ENCODE results near the gene CLIP3. TPM values are rescaled to one million over a fixed set of nuclear protein-coding genes. Genes with fewer than 3 reads are reported as not detected.

CLIP3 gene
- polyA plus RNA-seq, 3 donors = 51.9 to 54.0 (median 53.7) TPM

DNA sequence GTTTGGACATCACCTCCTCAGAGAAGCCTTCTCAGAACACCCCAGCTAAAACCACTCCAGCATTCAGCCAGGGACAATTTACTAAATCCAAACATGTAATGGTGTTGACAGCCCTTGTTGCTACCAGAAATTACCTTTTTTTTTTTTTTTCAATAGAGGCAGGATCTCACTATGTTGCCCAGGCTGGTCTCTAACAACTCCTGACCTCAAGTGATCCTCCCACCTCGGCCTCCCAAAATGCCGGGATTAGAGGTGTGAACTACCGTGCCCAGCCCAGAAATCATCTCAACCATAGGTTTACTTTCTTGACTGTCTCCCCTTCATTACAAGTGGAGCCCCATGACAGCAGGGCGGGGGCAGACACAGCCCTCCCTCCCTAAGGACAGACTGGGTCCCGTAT, 9.2 kb downstream of the CLIP3 start:
- no peak for DNase-seq (ENCODE audit: extremely low read depth in 1 of 11, low read depth in 9 of 11, low spot score in 4 of 11)

DNA sequence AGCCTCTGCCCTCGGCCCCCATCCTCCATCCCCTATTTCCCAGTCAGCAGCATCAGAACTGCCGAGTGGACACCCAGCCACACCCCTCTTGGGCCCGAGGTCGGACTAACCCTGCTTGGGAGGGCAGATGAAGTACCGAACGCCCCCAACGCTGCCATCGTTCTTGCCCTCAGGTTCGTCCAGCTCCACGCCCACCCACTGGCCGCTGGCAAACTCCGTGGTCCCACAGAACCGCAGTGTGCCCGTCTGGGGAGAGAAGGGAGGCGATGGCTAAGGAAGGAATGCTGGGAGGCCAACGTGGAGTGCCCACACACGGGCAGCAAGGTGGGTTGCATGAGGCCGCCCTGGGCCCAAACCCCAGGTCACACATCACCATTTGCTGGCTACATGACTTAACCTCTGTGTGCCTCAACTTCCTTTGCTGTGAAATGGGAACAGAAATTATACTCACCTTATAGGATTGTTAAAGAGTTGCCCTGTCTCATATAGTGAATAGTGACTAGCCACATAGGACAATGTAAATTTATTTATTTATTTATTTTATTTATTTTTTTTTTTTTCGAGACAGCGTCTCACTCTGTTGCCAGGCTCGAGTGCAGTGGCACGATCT, 13.5 kb downstream of the CLIP3 start:
- DNase-seq (ENCODE audit: extremely low read depth in 1 of 11, low read depth in 9 of 11, low spot score in 4 of 11) = no peak

DNA sequence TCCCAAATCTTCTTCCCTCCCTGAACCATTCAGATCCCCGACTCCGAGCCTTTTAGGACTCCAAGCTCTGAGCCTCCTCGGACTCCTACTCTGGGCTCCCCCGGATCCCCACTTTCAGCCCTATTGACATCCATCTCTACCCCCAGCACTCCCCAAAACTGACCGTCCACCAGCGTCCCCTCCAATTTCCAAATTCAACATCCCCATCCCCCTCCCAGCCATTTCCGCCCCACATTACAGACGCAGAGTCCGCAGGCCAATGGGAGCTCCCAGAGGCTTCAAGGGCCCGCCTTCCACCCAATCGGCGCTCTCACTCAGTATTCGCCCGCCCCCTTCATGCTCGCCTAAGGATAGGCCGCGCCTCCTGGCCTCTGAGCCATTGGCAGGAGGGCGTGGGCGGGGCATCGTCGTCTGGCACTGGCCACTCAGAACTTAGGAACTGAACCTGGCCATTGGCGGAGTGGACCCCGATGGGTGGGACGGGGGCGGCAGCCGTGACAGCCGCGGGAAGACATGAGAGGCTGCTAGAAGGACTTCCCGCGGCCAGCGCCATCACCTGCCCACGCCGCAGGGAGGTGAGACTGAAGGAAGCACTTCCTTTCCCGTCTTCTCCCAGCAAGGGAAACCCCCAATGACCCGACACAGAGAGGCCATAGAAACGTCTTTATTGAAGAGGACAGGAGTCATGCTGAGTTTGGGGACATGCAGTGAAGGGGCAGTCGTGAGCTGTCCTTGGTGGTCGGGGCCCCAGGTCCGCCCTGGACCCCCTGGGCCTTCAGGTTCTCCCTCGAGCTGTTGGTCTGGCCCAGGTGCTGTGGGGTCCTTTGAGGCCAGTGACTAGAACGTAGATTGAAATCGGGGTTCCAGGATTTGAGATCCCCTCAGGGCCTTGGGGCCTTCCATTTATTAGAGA, 18.4 kb downstream of the CLIP3 start, which contains the start of gene ALKBH6:
TSS of gene ALKBH6 (minus strand) at position 202 of the 913 bp plus-strand sequence. CDS start 816 bp downstream, outside the sequence.
- DNase-seq (ENCODE audit: extremely low read depth in 1 of 11, low read depth in 9 of 11, low spot score in 4 of 11) = peak; percentile 92 to 99 (median 98)

DNA sequence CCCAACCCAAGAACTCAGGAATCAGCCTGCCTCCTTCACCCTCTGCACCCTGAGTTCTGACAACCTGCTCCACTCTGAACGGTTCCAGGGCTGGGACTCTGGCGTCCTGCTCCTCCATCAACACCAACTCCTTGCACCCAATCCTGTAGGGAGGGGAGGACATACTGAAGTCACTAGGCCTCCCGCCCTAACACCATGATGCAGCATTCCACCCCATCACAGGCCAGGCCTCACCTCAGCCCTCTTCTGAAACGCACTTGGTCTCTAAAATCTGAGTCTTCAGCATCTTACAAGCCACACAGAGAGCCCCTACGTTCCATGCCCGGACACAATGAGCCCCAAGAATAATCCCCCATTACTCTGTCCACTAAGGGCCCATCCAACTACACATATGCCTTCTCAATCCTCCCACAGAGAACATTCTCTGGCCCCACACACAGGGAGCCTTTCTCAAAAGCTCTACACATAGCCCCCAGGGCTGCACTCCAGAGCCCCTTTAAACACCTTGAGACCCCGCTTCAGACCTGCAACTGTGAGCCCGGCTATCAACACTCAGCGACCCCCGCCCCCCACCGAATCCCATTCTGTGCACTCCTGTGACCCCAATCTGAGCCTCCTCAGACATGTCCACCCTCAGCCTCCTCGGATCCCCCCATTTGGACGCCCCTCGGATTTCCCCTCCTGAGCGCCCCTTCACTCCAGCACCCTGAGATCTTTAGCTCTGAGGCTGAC, 19.2 kb downstream of the CLIP3 start:
- no peak for DNase-seq (ENCODE audit: extremely low read depth in 1 of 11, low read depth in 9 of 11, low spot score in 4 of 11)

DNA sequence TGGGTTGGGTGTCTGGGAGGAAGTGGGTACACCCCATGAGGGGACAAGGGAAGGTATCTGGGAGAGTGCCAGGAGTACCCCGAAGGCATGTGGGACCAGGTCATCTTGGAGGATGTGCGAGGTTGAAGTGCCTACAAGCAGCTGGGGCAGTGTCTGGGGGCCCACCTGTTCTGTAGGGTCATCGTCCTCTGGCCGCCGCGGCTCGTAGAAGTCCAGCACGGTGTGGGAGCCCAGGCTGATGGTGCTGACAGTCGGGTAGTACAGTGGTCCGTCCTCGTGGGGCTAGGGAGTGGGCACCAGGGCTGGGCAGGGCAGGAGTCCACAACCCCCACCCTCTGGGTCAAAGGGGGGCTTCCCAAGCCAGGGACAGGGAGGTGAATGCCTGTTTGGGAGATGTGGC, 22.3 kb downstream of the CLIP3 start:
- DNase-seq (ENCODE audit: extremely low read depth in 1 of 11, low read depth in 9 of 11, low spot score in 4 of 11) = no peak

DNA sequence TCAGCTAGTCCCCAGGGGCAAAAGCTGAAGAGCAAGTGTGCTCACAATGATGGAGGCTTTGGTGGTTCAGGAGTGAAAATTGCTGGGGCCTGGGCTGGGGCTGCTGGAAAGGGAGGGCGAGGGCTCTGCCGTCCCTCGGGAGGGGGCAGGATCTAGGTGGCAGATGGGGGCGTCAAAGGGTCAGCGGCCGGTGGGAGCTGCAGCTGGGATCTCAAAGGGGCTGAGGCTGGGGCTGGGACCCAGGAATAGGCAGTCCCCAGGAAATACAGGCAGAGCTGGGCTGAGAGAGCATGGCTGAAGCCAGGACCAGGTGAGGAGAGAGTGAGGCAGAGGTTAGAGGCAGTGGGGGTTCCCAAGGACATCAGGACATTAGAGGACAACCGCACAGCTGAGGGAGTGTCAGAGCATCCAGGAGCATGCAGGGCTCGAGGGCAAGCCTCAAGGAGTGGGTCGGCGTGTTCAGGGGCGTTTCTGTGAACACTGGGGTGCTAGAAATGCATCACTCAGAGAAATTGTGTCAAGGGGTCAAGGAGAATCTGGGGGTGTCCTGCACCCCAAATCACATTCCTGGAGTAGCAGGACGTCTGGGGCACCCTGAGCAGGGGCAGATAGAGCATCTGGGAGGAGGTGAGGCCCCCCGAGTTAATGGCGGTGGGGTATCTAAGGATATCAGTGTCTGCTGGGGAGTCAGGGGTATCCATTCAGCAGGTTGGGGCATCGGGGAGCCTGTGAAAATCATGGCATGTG, 22.9 kb downstream of the CLIP3 start:
- no peak for DNase-seq (ENCODE audit: extremely low read depth in 1 of 11, low read depth in 9 of 11, low spot score in 4 of 11)

DNA sequence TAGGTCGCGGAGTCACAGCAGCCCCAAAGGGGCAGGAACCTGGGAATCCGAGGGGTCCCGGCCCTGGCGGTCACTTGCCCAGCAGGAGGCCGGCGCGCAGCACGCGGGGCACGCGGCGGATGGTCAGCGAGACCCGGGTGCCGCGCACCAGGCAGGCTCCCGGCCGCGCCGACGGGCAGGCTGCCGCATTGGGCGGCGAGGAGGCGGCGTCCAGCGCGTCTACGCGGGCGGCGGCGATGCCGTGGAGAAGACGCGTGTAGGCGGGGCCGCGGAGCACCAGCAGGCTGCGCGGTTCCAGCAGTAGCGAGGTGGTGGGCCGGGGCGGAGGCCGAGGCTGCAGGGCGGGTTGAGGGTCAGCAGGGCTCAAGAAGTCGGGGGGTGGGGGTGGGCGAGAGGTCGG, 23.5 kb downstream of the CLIP3 start:
- peak in 1 of 11 donors; percentile 24 for DNase-seq (ENCODE audit: extremely low read depth in 1 of 11, low read depth in 9 of 11, low spot score in 4 of 11)

DNA sequence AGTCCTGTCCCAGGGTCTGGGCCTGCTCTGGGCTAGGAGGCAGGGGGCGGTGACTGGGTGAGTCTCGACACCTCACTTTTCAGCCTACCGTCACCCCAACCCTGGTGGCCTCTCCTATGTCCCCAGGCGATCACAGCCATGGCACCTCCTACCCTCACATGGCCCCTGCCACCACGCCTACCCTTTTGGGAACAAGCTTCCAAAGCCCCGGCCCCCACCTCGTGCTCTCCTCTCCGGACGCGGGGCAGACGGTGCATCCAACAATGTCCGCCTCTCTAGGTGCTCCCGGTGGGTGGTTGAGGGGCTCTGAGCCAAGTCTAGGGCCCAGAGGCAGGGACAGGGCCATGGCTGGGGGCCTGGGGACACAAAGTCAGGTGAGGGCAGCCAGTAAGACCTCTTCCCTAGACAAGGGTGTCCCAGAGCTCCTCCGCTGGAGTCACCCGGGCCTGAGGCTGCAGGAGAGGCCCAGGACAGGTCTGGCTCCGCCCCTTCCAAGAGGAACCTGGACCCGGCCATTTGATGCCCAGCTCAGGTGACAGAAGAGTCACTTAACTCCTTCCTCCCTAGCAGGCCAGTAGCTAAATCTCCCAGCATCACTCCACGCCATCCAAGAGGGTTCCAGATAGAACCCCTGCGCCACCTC, 24.2 kb downstream of the CLIP3 start, which contains the start of gene SYNE4:
TSS of gene SYNE4 (minus strand) at position 478 of the 643 bp plus-strand sequence. CDS start at position 346, 132 bp downstream.
- peak in 3 of 11 donors; percentile 56 to 67 (median 58) for DNase-seq (ENCODE audit: extremely low read depth in 1 of 11, low read depth in 9 of 11, low spot score in 4 of 11)

DNA sequence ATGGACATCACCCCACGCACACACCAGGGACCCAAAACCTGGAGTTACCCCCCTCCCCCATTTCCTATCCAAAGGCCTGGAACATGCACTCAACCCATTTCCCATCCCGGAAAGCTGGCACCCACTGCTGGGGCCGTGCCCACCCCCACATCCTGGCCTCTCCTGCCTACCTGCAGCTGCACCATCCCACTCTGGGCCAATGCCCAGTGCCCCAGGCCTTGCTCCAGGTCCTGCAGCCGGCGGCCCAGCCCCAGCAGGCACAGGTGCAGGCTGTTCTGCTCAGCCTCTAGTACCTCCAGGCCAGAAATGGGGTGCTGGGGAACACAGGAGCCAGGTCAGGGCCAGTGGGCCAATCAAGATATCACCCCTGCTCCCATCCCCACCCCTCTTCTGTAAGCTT, 25.7 kb downstream of the CLIP3 start:
- no peak for DNase-seq (ENCODE audit: extremely low read depth in 1 of 11, low read depth in 9 of 11, low spot score in 4 of 11)

DNA sequence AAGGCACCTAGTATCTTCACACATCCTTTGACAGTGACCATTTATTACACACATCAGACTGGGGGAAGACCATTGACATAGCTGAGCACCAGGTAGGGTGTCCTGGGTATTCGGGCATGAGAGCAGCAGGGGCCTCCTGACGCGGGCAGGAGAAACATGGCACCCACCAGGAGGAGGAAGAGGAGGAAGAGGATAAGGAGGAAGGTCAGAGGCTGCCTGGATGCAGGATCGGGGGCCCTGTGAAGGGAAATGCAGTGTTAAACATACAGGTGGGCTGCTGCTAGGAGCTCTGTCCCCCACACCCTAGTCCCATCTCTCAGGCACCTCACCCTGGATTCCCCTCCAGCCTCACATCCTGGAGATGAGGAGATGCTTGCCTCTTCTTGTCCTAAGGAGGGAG, 29.4 kb downstream of the CLIP3 start:
- DNase-seq (ENCODE audit: extremely low read depth in 1 of 11, low read depth in 9 of 11, low spot score in 4 of 11) = no peak

DNA sequence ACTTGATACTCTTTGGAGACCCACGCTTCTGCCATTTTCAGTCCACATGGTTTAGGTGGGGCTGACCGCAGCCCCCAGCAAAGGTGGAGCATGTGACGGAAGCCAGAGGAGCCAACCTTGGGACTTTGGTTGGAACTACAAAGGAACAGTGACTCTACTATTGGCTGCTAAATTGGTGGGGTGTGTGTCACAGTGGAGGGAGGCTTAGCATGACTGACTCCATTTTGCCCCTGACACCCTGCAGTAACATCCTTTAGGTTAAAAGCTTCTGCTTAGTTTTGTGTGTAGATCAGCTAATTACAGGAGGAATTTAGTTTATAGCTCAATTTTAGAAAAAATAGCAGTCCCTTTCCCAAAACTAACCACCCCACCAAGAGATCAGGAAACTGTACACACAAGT, 31.1 kb downstream of the CLIP3 start:
- no peak for DNase-seq (ENCODE audit: extremely low read depth in 1 of 11, low read depth in 9 of 11, low spot score in 4 of 11)

DNA sequence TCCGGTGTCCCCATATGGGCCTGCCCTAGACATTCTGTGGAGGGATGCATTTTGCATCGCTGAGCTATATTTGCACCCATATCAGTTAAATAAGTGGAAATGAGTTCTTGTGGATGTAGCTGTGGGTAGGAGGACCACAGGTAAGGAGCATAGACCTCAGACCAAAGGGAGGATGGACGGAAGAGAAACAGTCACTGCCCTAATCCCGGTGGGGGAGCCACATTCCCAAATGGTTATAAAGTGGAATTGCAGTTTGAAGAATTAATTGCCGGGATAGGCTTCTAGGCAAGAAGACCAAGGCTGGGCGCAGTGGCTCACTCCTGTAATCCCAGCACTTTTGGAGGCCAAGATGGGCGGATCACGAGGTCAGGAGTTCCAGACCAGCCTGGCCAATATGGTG, 35.9 kb downstream of the CLIP3 start:
- no peak for DNase-seq (ENCODE audit: extremely low read depth in 1 of 11, low read depth in 9 of 11, low spot score in 4 of 11)

DNA sequence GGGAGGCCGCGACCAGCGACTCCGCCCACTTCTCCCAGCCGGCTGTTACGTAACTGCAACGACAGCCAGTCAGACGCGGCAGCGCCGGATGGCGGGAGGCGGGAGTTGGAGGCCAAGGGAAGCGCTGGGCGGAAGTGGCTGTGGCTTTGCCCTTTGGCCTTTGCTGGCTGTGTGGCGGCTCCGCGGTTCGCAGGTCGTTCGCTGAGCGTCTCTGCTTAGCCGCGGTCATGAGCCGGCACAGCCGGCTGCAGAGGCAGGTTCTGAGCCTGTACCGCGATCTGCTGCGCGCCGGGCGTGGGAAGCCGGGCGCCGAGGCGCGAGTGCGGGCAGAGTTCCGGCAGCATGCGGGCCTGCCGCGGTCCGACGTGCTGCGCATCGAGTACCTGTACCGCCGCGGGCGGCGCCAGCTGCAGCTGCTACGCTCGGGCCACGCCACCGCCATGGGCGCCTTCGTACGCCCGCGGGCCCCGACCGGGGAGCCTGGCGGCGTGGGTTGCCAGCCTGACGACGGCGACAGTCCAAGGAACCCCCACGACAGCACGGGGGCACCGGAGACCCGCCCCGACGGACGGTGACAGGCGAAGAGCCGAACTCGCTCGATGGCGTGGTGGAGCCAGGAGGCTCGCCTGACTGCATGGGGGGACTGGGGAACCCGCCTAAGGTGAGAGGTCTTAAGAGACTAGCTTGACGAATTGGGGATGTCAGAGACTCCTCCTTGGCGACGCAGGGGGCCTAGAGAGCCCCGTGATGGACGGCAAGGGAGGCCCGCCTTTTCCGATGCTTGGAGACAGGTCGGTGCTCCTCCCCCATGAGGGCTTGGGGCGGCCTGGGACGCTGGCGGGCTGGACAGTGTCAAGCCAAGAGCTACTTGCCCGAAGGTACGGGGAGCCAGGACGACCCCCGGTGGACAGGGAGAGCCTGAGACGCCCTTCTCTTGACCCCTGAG, 37.4 kb downstream of the CLIP3 start, which contains the start of gene SDHAF1:
TSS of gene SDHAF1 (plus strand) at position 141 of the 946 bp plus-strand sequence. CDS start at position 228, 87 bp downstream.
- peak; percentile 82 to 95 (median 91) for DNase-seq (ENCODE audit: extremely low read depth in 1 of 11, low read depth in 9 of 11, low spot score in 4 of 11)

DNA sequence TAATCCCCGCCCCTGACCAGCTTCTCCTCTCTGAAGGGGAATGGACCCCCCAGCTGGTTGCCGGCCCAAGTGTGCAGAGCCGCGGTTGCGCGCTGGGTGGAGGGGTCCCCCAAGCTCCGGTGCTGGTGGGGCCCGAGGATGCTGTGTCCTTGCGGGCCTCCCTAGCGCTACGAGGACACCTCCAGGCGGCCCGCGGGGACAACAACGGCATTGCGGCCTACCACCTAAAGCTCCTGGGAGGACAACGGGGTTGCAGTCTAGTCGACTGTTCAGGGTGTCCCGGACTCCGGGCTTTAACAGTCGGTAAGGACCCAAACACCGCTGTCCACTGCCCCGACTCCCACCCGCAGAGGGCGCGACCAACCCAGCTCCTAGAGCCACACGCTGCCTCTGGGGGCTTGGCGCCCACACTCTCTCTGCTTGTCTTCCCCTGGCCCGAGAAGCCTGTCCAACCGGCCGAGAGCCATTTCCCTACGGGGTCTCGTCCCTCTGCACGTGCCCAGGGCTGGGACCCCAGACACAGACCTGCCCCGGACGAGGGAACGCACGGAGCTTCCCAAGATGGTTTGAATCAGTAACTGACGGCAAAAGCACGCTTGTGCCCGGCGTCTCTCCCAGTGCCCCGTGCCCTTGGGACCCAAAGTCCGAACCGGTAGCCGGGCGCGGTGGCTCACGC, 38.6 kb downstream of the CLIP3 start:
- DNase-seq (ENCODE audit: extremely low read depth in 1 of 11, low read depth in 9 of 11, low spot score in 4 of 11) = no peak

DNA sequence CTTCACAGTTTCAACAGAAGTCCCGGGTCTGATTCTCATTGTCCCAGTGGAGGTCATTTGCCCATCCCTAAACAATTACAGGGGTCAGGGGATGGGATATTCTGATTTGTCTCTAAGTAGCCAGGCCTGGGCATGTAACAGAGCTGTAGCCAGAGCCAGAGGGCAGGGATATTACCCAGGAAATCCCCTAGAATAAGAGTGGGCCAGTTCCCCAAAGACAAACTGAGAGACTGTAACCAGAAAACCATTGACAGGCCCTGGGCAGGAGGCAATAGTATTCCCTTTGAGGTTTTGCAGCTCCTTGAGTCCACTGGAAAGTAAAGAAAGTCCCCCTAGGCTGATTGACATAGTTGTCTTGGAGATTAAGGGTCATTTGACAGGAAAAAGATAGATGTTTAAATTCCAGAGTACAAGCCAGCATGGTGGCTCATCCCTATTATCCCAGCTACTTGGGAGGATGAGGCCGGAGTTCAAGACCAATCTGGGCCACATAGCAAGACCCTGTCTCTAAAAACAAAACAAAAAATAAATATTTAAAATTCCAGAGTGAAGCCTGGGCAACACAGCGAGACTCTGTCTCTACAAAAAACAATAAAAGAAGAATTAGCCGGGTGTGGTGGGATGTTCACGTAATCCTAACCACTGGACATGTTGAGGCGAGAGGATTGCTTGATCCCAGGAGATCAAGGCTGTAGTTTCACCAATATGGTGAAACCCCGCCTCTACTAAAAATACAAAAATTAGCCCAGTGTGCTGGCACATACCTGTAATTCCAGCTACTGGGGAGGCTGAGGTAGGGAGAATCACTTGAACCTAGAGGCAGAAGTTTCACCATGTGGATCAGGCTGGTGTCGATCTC, 39.5 kb downstream of the CLIP3 start:
- no peak for DNase-seq (ENCODE audit: extremely low read depth in 1 of 11, low read depth in 9 of 11, low spot score in 4 of 11)
